Neural cell (in vitro differentiated cells): ENCODE measurements around the gene KLF13. TPM values are rescaled to one million over a fixed set of nuclear protein-coding genes. Genes with fewer than 3 reads are reported as not detected.

Experiments used
- H2AFZ ChIP-seq: fragments of 200-600, 300-800 bp; sonication (generic), shearing (Covaris generic); 2 replicates; pipeline ENCODE4 v1.6.0; 2014; ENCODE audit warnings: low read depth, mild to moderate bottlenecking, antibody characterized with exemption, low read length, moderate library complexity
- H3F3A ChIP-seq: fragments of 200-600 bp; shearing (Covaris generic); 2 replicates; pipeline ENCODE4 v1.6.1; 2016; ENCODE audit warnings: mild to moderate bottlenecking, moderate library complexity, mixed read lengths, antibody characterized with exemption, low read length; ENCODE audit not compliant: insufficient read depth, poor library complexity, severe bottlenecking
- H3K27ac ChIP-seq: fragments of 200-600, 300-800 bp; sonication (generic), shearing (Covaris generic); 2 replicates; pipeline ENCODE4 v1.5.1; 2014; ENCODE audit warnings: mild to moderate bottlenecking, low read length, moderate library complexity
- H3K27me3 ChIP-seq: fragments of 300-800, 200-600 bp; sonication (generic), shearing (Covaris generic); 2 replicates; pipeline ENCODE4 v1.6.0; 2014; ENCODE audit warnings: mild to moderate bottlenecking, low read depth, low read length, moderate library complexity; ENCODE audit not compliant: insufficient read depth
- H3K36me3 ChIP-seq: fragments of 300-800, 200-600 bp; sonication (generic), shearing (Covaris generic); 2 replicates; pipeline ENCODE4 v1.5.1; 2014; ENCODE audit warnings: mild to moderate bottlenecking, antibody characterized with exemption, low read length, moderate library complexity; ENCODE audit not compliant: insufficient read depth
- H3K4me2 ChIP-seq: fragments of 300-800, 200-600 bp; sonication (generic), shearing (Covaris generic); 2 replicates; pipeline ENCODE4 v1.6.0; 2014; ENCODE audit warnings: mild to moderate bottlenecking, low read length
- H3K4me3 ChIP-seq: fragments of 300-800, 200-600 bp; sonication (generic), shearing (Covaris generic); 2 replicates; pipeline ENCODE4 v1.5.1; 2014; ENCODE audit warnings: mild to moderate bottlenecking, low read length, moderate library complexity
- H3K79me2 ChIP-seq: fragments of 200-600 bp; shearing (Covaris generic); replicated peaks from 2 replicates; pipeline ENCODE4 v1.6.0; 2014; ENCODE audit warnings: mild to moderate bottlenecking, low read length, moderate library complexity; ENCODE audit not compliant: insufficient read depth
- H3K9ac ChIP-seq: fragments of 300-800, 200-600 bp; sonication (generic), shearing (Covaris generic); 2 replicates; pipeline ENCODE4 v1.6.1; 2016; ENCODE audit warnings: mild to moderate bottlenecking, low read length, mixed read lengths
- H3K9me2 ChIP-seq: fragments of 200-600 bp; shearing (Covaris generic); 2 replicates; pipeline ENCODE4 v1.6.1; 2016; ENCODE audit warnings: mild to moderate bottlenecking, low read length, mixed read lengths; ENCODE audit not compliant: insufficient read depth
- H3K9me3 ChIP-seq: fragments of 200-600, 300-800 bp; sonication (generic), shearing (Covaris generic); 2 replicates; pipeline ENCODE4 v1.6.1; 2016; ENCODE audit warnings: mild to moderate bottlenecking, mixed run types, low read length, moderate library complexity, mixed read lengths
- H4K20me1 ChIP-seq: fragments of 200-600 bp; shearing (Covaris generic); 2 replicates; pipeline ENCODE4 v1.6.1; 2016; ENCODE audit warnings: mild to moderate bottlenecking, mixed run types; ENCODE audit not compliant: insufficient read depth
- EP300 ChIP-seq: fragments of 450-650 bp; conservative IDR thresholded peaks from 2 replicates; pipeline ENCODE4 v1.6.1; 2014; ENCODE audit warnings: antibody characterized with exemption, mild to moderate bottlenecking, moderate library complexity; ENCODE audit not compliant: poor library complexity, severe bottlenecking
- EZH2 ChIP-seq: fragments of 200-600, 300-800 bp; shearing (Covaris generic), sonication (generic); IDR thresholded peaks from 2 replicates; pipeline ENCODE4 v1.6.1; 2014; ENCODE audit warnings: antibody characterized with exemption, low read length, borderline replicate concordance, mild to moderate bottlenecking; ENCODE audit not compliant: insufficient read depth, poor library complexity, severe bottlenecking
- MXI1 ChIP-seq: fragments of 450-650 bp; conservative IDR thresholded peaks from 2 replicates; pipeline ENCODE4 v1.6.1; 2014; ENCODE audit warnings: antibody characterized with exemption, mild to moderate bottlenecking; ENCODE audit not compliant: poor library complexity, severe bottlenecking
- POLR2AphosphoS5 ChIP-seq: IDR thresholded peaks from 2 replicates; pipeline ENCODE4 v1.6.1; 2012
- RAD21 ChIP-seq: fragments of 450-650 bp; conservative IDR thresholded peaks from 2 replicates; pipeline ENCODE4 v1.6.1; 2014; ENCODE audit warnings: antibody characterized with exemption, mild to moderate bottlenecking, moderate library complexity
- SMC3 ChIP-seq: fragments of 450-650 bp; conservative IDR thresholded peaks from 2 replicates; pipeline ENCODE4 v1.6.1; 2014; ENCODE audit warnings: antibody characterized with exemption, mild to moderate bottlenecking, moderate library complexity; ENCODE audit not compliant: poor library complexity
- TAF1 ChIP-seq: IDR thresholded peaks from 2 replicates; pipeline ENCODE4 v1.6.1; 2012; ENCODE audit warnings: low read depth
- polyA plus RNA-seq: library from polyadenylated mRNA; depleted of rRNA; stranded (reverse); fragments of >200 nt; gene quantifications from 2 replicates; pipeline ENCODE4 v1.2.3, GENCODE V29; 2014
- TF ChIP-seq, protein P1 (sequence below): IDR thresholded peaks from 2 replicates; pipeline ENCODE4 v1.6.1; 2012; ENCODE audit warnings: borderline replicate concordance
- TF ChIP-seq, protein P2 (sequence below): fragments of 450-650 bp; IDR thresholded peaks from 2 replicates; pipeline ENCODE4 v1.5.1; 2014; ENCODE audit warnings: antibody characterized with exemption, mild to moderate bottlenecking, moderate library complexity; ENCODE audit not compliant: poor library complexity, severe bottlenecking

Gene KLF13
- polyA plus RNA-seq, 1 donor from 2014 or later, result 17.0 TPM

DNA sequence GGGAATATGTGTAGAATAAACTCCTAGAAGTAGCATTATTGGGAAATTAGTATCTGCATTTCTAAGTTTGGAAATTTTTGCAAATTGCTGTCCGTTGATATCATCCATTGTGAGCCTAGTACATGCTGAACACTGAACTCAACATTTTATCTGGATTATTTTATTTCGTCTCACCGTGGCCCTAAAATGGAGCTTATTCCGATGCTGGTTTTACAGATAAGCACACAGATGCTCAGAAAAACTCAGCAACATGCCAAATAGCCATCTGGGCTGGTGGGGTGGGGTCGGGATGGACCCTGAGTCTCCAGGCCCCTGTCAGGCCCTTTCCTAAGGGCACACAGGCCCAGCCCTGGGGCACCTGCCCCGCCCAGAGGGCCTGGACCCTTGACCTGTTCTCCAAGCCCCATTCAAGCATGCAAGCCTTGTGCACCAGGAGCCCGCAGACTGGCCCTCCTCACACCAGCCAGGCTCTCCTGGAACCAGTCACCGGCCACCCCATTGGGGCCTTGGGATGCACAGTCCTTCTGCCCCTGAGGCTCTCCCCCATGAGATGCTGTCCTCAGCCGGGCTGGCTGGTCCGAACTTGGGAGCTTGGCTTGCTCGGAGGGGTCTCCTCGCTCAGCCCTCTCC, 20.7 kb upstream of the KLF13 start:
- H4K20me1 ChIP-seq, result no peaks in the 10 kb centered on the region
- peak overlapping the region; percentile 64 for H3K9ac ChIP-seq
- H2AFZ ChIP-seq, result peak overlapping the region; percentile 80
- no peak for TF ChIP-seq MXI1
- TF ChIP-seq POLR2AphosphoS5, result no peak
- TF ChIP-seq TAF1, result no peak
- no peak for TF ChIP-seq RAD21
- TF ChIP-seq SMC3, result no peak
- TF ChIP-seq, protein P1, sequence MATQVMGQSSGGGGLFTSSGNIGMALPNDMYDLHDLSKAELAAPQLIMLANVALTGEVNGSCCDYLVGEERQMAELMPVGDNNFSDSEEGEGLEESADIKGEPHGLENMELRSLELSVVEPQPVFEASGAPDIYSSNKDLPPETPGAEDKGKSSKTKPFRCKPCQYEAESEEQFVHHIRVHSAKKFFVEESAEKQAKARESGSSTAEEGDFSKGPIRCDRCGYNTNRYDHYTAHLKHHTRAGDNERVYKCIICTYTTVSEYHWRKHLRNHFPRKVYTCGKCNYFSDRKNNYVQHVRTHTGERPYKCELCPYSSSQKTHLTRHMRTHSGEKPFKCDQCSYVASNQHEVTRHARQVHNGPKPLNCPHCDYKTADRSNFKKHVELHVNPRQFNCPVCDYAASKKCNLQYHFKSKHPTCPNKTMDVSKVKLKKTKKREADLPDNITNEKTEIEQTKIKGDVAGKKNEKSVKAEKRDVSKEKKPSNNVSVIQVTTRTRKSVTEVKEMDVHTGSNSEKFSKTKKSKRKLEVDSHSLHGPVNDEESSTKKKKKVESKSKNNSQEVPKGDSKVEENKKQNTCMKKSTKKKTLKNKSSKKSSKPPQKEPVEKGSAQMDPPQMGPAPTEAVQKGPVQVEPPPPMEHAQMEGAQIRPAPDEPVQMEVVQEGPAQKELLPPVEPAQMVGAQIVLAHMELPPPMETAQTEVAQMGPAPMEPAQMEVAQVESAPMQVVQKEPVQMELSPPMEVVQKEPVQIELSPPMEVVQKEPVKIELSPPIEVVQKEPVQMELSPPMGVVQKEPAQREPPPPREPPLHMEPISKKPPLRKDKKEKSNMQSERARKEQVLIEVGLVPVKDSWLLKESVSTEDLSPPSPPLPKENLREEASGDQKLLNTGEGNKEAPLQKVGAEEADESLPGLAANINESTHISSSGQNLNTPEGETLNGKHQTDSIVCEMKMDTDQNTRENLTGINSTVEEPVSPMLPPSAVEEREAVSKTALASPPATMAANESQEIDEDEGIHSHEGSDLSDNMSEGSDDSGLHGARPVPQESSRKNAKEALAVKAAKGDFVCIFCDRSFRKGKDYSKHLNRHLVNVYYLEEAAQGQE, result no peak
- TF ChIP-seq EP300, result no peak
- no peak for TF ChIP-seq EZH2
- TF ChIP-seq, protein P2, sequence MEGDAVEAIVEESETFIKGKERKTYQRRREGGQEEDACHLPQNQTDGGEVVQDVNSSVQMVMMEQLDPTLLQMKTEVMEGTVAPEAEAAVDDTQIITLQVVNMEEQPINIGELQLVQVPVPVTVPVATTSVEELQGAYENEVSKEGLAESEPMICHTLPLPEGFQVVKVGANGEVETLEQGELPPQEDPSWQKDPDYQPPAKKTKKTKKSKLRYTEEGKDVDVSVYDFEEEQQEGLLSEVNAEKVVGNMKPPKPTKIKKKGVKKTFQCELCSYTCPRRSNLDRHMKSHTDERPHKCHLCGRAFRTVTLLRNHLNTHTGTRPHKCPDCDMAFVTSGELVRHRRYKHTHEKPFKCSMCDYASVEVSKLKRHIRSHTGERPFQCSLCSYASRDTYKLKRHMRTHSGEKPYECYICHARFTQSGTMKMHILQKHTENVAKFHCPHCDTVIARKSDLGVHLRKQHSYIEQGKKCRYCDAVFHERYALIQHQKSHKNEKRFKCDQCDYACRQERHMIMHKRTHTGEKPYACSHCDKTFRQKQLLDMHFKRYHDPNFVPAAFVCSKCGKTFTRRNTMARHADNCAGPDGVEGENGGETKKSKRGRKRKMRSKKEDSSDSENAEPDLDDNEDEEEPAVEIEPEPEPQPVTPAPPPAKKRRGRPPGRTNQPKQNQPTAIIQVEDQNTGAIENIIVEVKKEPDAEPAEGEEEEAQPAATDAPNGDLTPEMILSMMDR, result no peak
- H3K36me3 ChIP-seq, result no peaks in the 10 kb centered on the region
- no peaks in the 10 kb centered on the region for H3K9me3 ChIP-seq
- H3K27ac ChIP-seq, result peak overlapping the region; percentile 83
- no peaks in the 10 kb centered on the region for H3F3A ChIP-seq
- H3K4me2 ChIP-seq, result no peak overlapping the region
- H3K27me3 ChIP-seq, result no peaks in the 10 kb centered on the region
- no peaks in the 10 kb centered on the region for H3K79me2 ChIP-seq
- H3K9me2 ChIP-seq, result no peaks in the 10 kb centered on the region
- H3K4me3 ChIP-seq, result no peak overlapping the region

DNA sequence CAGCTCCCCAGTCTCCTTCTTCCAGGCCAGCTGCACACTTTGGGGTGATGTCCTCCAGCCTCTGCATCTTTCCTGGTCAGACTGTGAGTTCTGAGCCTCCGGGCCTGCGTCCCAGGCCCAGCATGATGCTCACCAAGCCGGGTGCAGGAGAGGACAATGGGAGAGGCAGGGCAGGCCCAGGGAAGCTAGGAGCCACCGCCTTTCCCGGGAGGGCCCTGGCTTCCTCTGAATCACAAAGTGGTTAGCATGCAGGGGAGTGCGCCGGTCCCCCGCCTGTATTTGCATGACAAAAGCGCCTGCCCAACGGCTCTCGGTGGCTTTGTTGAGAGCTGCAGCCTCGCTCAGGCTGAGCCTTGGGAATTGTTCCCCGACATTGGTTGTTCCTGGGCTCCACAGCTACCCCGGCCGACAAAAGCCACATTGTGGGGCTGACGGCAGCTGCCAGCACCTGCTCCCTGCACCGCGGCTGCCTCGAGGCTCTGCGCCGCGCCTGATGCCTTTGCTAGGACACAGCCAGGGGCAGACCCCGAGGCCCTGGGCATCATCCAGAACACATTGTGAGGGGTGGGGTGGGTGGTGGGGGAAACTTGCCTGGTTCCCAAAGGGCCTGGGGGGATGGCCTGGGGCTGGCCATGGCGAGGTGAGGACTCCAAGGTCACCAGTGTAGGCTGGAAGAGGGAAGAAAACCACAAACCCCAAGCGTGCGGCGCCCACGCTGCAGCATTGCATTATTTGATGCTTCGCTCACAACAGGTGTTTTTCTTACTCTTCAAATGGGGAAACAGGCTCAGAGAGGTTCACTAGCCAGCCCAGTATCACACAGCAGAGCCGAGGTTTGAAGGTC, 20.0 kb upstream of the KLF13 start:
- no peaks in the 10 kb centered on the region for H3K9me3 ChIP-seq
- H3K9me2 ChIP-seq, result no peaks in the 10 kb centered on the region
- no peaks in the 10 kb centered on the region for H3K27me3 ChIP-seq
- H3K36me3 ChIP-seq, result no peaks in the 10 kb centered on the region
- peak overlapping the region; percentile 64 for H3K9ac ChIP-seq
- TF ChIP-seq POLR2AphosphoS5 (no peak), MXI1 (no peak), TAF1 (no peak), EZH2 (no peak), SMC3 (no peak), RAD21 (no peak), EP300 (no peak)
- TF ChIP-seq, protein P2, result no peak
- TF ChIP-seq, protein P1, result no peak
- H3K27ac ChIP-seq, result peak overlapping the region; percentile 83
- H4K20me1 ChIP-seq, result no peaks in the 10 kb centered on the region
- H3F3A ChIP-seq, result no peaks in the 10 kb centered on the region
- H3K4me3 ChIP-seq, result peak overlapping the region; percentile 28
- no peak overlapping the region for H3K4me2 ChIP-seq
- no peaks in the 10 kb centered on the region for H3K79me2 ChIP-seq
- peak overlapping the region; percentile 80 for H2AFZ ChIP-seq
